ENCODE results near the gene POTEM.
"Not testable (repeated sequence)": the region's sequence is repeated elsewhere in the genome, so short reads cannot be mapped to it uniquely, and the experiment has no call there.

POTEM gene

GRCh38 chr14:18967134-18967533 lies at the start of gene POTEM:
POTEM (plus strand) TSS chr14:18967434; CDS start chr14:18967486, 52 bp downstream.
- not testable (repeated sequence) for DNase-seq

GRCh38 chr14:18918345-18918744 lies 48.9 kb upstream of the POTEM start:
- DNase-seq = not testable (repeated sequence)

- not testable (repeated sequence) for DNase-seq
Observed at GRCh38 chr14:18920052-18920451, 47.2 kb upstream of the POTEM start.

- DNase-seq = not testable (repeated sequence)
Observed at GRCh38 chr14:18921055-18921701, 46.1 kb upstream of the POTEM start.

GRCh38 chr14:18936848-18937247 lies 30.4 kb upstream of the POTEM start:
- DNase-seq = not testable (repeated sequence)

GRCh38 chr14:18938733-18939132 lies 28.5 kb upstream of the POTEM start:
- DNase-seq = not testable (repeated sequence)

GRCh38 chr14:18949939-18950338 lies 17.3 kb upstream of the POTEM start:
- DNase-seq = not testable (repeated sequence)

- not testable (repeated sequence) for DNase-seq
Observed at GRCh38 chr14:18953085-18953484, 14.1 kb upstream of the POTEM start.

GRCh38 chr14:18955816-18956215 lies 11.4 kb upstream of the POTEM start:
- DNase-seq = not testable (repeated sequence)

- DNase-seq = not testable (repeated sequence)
Observed at GRCh38 chr14:18961576-18961975, 5.7 kb upstream of the POTEM start.

GRCh38 chr14:18962143-18962542 lies 5.1 kb upstream of the POTEM start:
- not testable (repeated sequence) for DNase-seq

GRCh38 chr14:18963276-18963675 lies 4.0 kb upstream of the POTEM start:
- DNase-seq = not testable (repeated sequence)

- not testable (repeated sequence) for DNase-seq
Observed at GRCh38 chr14:18964878-18965277, 2.4 kb upstream of the POTEM start.

GRCh38 chr14:19002566-19002965 lies 35.3 kb downstream of the POTEM start:
- DNase-seq = not testable (repeated sequence)

GRCh38 chr14:19006490-19006889 lies 39.3 kb downstream of the POTEM start:
- DNase-seq = not testable (repeated sequence)

GRCh38 chr14:19007678-19008077 lies 40.4 kb downstream of the POTEM start:
- not testable (repeated sequence) for DNase-seq

GRCh38 chr14:19011029-19011428 lies 43.8 kb downstream of the POTEM start:
- not testable (repeated sequence) for DNase-seq

- DNase-seq = not testable (repeated sequence)
Observed at GRCh38 chr14:19011703-19012102, 44.5 kb downstream of the POTEM start.

- not testable (repeated sequence) for DNase-seq
Observed at GRCh38 chr14:19015185-19015584, 48.0 kb downstream of the POTEM start.

GRCh38 chr14:19025080-19025589 lies 57.9 kb downstream of the POTEM start:
- not testable (repeated sequence) for DNase-seq

- not testable (repeated sequence) for DNase-seq
Observed at GRCh38 chr14:19026649-19027351, 59.6 kb downstream of the POTEM start.

- not testable (repeated sequence) for DNase-seq
Observed at GRCh38 chr14:19027895-19028294, 60.7 kb downstream of the POTEM start.

- DNase-seq = not testable (repeated sequence)
Observed at GRCh38 chr14:19036811-19037382, 69.7 kb downstream of the POTEM start.

Measured in NCI-H146 (cell line).